GM12891 (cell line): ENCODE data around the gene SEMA4A.

Source experiments
- POLR2A ChIP-seq: IDR thresholded peaks from 2 replicates; pipeline ENCODE4 v1.6.1; 2011; ENCODE audit warnings: low read depth, low read length, control low read depth
- POLR2AphosphoS5 ChIP-seq: IDR thresholded peaks from 2 replicates; pipeline ENCODE4 v1.6.1; 2011; ENCODE audit warnings: low read depth, low read length, control low read depth
- POU2F2 ChIP-seq: IDR thresholded peaks from 2 replicates; pipeline ENCODE4 v1.6.1; 2011; ENCODE audit warnings: low read depth, mild to moderate bottlenecking, control low read depth, low read length, moderate library complexity
- TAF1 ChIP-seq: IDR thresholded peaks from 2 replicates; pipeline ENCODE4 v1.6.1; 2011; ENCODE audit warnings: low read depth, low read length, control low read depth

DNA sequence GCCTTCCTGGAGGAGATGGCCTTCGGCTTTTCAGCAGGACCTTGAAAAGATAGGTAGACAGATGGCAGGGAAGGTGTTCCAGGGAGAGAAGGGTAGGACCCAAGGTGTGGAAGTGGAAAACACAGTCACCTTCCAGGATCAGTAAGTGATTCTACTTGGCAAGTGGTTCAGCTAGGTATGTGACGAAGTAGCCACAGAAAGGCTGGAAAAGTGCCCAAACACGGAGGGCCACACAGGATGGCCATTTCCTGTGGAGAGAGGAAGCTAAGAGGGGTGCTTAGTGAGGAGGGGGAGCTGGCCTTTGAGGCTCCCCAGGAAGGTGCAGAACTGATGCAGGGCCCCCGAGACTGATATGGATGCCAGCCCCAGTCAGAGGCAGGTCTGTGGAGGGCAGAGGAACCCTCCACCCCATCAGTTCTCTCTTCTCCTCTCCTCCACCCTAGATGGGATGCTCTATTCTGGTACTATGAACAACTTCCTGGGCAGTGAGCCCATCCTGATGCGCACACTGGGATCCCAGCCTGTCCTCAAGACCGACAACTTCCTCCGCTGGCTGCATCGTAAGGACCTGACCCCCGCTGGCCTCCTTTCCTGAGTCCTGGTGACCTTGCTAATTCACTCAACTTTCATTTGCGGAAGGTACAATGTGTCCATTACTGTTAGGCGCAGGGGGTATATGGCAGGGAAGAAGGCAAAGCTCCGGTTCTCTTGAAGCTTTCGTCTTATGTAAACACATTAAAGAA is 6.8 kb downstream of the SEMA4A start:
- no peak for TF ChIP-seq POLR2AphosphoS5
- no peak for TF ChIP-seq TAF1
- no peak for TF ChIP-seq POLR2A
- TF ChIP-seq POU2F2, result no peak
